GM12878 (cell line): ENCODE measurements around the gene IDH3B. TPM values are rescaled to one million over a fixed set of nuclear protein-coding genes. Genes with fewer than 3 reads are reported as not detected.

ENCODE experiments used
- ATAC-seq: fragments of 200-7000 bp; cut with Tn5 transposase; 3 replicates; pipeline ENCODE4 v1.9.1; 2020; ENCODE audit warnings: mild to moderate bottlenecking, moderate library complexity
- BruUV-seq: library from RNA; stranded (reverse); fragments of 400-500 nt; replicated peaks from 2 replicates; lab custom pipeline; 2021; lab: Mats Ljungman, UMichigan
- CTCF ChIA-PET: fragments of 300-600 bp; sonication (Branson Sonifier 250); formaldehyde crosslinking; extraction: SDS; loops from one replicate; lab custom pipeline; 2021; ENCODE audit warnings: inconsistent platforms; lab: Yijun Ruan, JAX
- POLR2A ChIA-PET: fragments of 350-600 bp; formaldehyde crosslinking; extraction: SDS; loops from one replicate; lab custom pipeline; 2021; ENCODE audit warnings: inconsistent platforms; lab: Charles Lee
- RAD21 ChIA-PET: fragments of 300-600 bp; sonication (Branson Sonifier 250); formaldehyde crosslinking; loops from one replicate; lab custom pipeline; 2023; ENCODE audit warnings: antibody characterized with exemption; ENCODE audit not compliant: unreplicated experiment; lab: Charles Lee
- SMC1A ChIA-PET: fragments of 300-600 bp; sonication (Branson Sonifier 250); formaldehyde crosslinking; loops from one replicate; lab custom pipeline; 2023; ENCODE audit not compliant: unreplicated experiment, uncharacterized antibody; lab: Charles Lee
- DNase-seq: peaks from one replicate; pipeline ENCODE4 v3.0.0-alpha.2; 2011; ENCODE audit warnings: low read depth, low spot score
- FAIRE-seq: peaks from 3 replicates; lab custom pipeline; 2011; peaks lifted over from hg19 to GRCh38; lab: Jason Lieb, UNC
- H2AFZ ChIP-seq: 2 replicates; pipeline ENCODE4 v1.6.0; 2011; ENCODE audit warnings: low read depth, low read length, control low read depth; ENCODE audit not compliant: control insufficient read depth
- H3K27ac ChIP-seq: 2 replicates; pipeline ENCODE4 v1.5.1; 2011; ENCODE audit warnings: control low read depth; ENCODE audit not compliant: control insufficient read depth, insufficient read depth
- H3K27me3 ChIP-seq, 2 experiments: replicated peaks in 1 of 2; 2 replicates each; pipeline versions ENCODE4 v1.6.0 to v1.6.1; 2011; ENCODE audit warnings: low read length in 1 of 2; ENCODE audit not compliant: control insufficient read depth in 2 of 2, insufficient read depth in 2 of 2
- H3K36me3 ChIP-seq, 2 experiments: 2 replicates each; pipeline ENCODE4 v1.5.1; 2011; ENCODE audit warnings: low read length in 1 of 2; ENCODE audit not compliant: control insufficient read depth in 2 of 2, insufficient read depth in 2 of 2
- H3K4me1 ChIP-seq: 2 replicates; pipeline ENCODE4 v1.6.1; 2011; ENCODE audit warnings: mild to moderate bottlenecking, low read length, moderate library complexity, mixed read lengths; ENCODE audit not compliant: control insufficient read depth, insufficient read depth
- H3K4me2 ChIP-seq: 2 replicates; pipeline ENCODE4 v1.6.0; 2011; ENCODE audit warnings: control low read depth; ENCODE audit not compliant: control insufficient read depth, insufficient read depth
- H3K4me3 ChIP-seq: fragments of 200-600 bp; sonication (generic); 2 replicates; pipeline ENCODE4 v1.5.1; 2016
- H3K79me2 ChIP-seq: 2 replicates; pipeline ENCODE4 v1.6.0; 2011; ENCODE audit warnings: low read length; ENCODE audit not compliant: control insufficient read depth, insufficient read depth
- H3K9ac ChIP-seq: 2 replicates; pipeline ENCODE4 v1.8.0; 2011; ENCODE audit warnings: low read length, control low read depth, mixed read lengths; ENCODE audit not compliant: control insufficient read depth, insufficient read depth
- H3K9me3 ChIP-seq: replicated peaks from 3 replicates; pipeline ENCODE4 v1.5.1; 2011; ENCODE audit warnings: mild to moderate bottlenecking, low read length; ENCODE audit not compliant: control insufficient read depth, insufficient read depth
- H4K20me1 ChIP-seq: 2 replicates; pipeline ENCODE4 v1.6.0; 2011; ENCODE audit not compliant: control insufficient read depth, insufficient read depth
- DPF2 ChIP-seq: fragments of 450-650 bp; IDR thresholded peaks from 2 replicates; pipeline ENCODE4 v1.6.1; 2017; ENCODE audit warnings: mild to moderate bottlenecking
- EED ChIP-seq: sonication (generic); IDR thresholded peaks from 2 replicates; pipeline ENCODE4 v1.6.1; 2016; ENCODE audit warnings: antibody characterized with exemption, low read depth
- FOXM1 ChIP-seq: IDR thresholded peaks from 2 replicates; pipeline ENCODE4 v1.6.1; 2012; ENCODE audit warnings: low read depth, mild to moderate bottlenecking, inconsistent platforms, low read length, moderate library complexity
- GABPA ChIP-seq: IDR thresholded peaks from 2 replicates; pipeline ENCODE4 v1.6.1; 2014; ENCODE audit warnings: antibody characterized with exemption, low read depth, mild to moderate bottlenecking, inconsistent platforms
- LARP7 ChIP-seq: fragments of 450-650 bp; IDR thresholded peaks from 2 replicates; pipeline ENCODE4 v1.6.1; 2017; ENCODE audit warnings: mild to moderate bottlenecking
- NKRF ChIP-seq: fragments of 450-650 bp; conservative IDR thresholded peaks from 2 replicates; pipeline ENCODE4 v1.6.1; 2017; ENCODE audit warnings: mild to moderate bottlenecking, moderate library complexity
- PML ChIP-seq: IDR thresholded peaks from 2 replicates; pipeline ENCODE4 v1.6.1; 2012; ENCODE audit warnings: low read length, inconsistent platforms
- RAD21 ChIP-seq: IDR thresholded peaks from 2 replicates; pipeline ENCODE4 v1.6.1; 2011; ENCODE audit warnings: mild to moderate bottlenecking, low read depth, low read length, moderate library complexity; ENCODE audit not compliant: insufficient read depth
- RFX5 ChIP-seq: IDR thresholded peaks from 2 replicates; pipeline ENCODE4 v1.6.1; 2011; ENCODE audit warnings: low read depth, low read length, improper control_type of control experiment
- SKIL ChIP-seq: fragments of 450-650 bp; IDR thresholded peaks from 2 replicates; pipeline ENCODE4 v1.6.1; 2017; ENCODE audit warnings: mild to moderate bottlenecking, low read depth, inconsistent platforms; ENCODE audit not compliant: poor library complexity, severe bottlenecking
- SUPT20H ChIP-seq: IDR thresholded peaks from 2 replicates; pipeline ENCODE4 v1.6.1; 2011; ENCODE audit warnings: low read depth, mild to moderate bottlenecking, low read length, moderate library complexity, borderline replicate concordance; ENCODE audit not compliant: control insufficient read depth
- WGBS: methylation state at CpG from one replicate; pipeline ENCODE4 v1.1.6; 2016; ENCODE audit warnings: low lambda C conversion rate; ENCODE audit not compliant: insufficient replicate concordance, insufficient coverage; ENCODE audit errors: missing lambda C conversion rate; 5-methylcytosine and 5-hydroxymethylcytosine counted together
- in situ Hi-C: fragments of 300-500 bp; cut with MboI; formaldehyde crosslinking; loops from 9 replicates; pipeline ENCODE4 v1.14.3; 2018; ENCODE audit warnings: mixed read lengths
- intact Hi-C: fragments of 100-400 bp; cut with micrococcal nuclease; formaldehyde crosslinking; loops from one replicate; pipeline ENCODE4 v1.14.2; 2022; ENCODE audit not compliant: unreplicated experiment
- polyA plus RNA-seq, 11 experiments: library from polyadenylated mRNA; depleted of rRNA in 4 of 11; unstranded in 6 of 11; stranded (reverse) in 5 of 11; fragments of >200 nt; fragmentation: Nextera tagmentation in 4 of 11; fragmentation: Illumina TruSeq in 1 of 11; extraction: Ambion mirVana in 4 of 11; extraction: Trizol in 1 of 11; gene quantifications; 1 replicate in 1 of 11; 2 replicates in 10 of 11; pipeline versions ENCODE4 v1.2.1 to v1.2.3, GENCODE V29; 2011 to 2016; ENCODE audit warnings: inconsistent platforms in 2 of 11, missing spikeins in 2 of 11, low read depth in 1 of 11
- total RNA-seq, 4 experiments: library from RNA; depleted of rRNA in 3 of 4; stranded (reverse); fragments of >200 nt in 3 of 4; fragmentation: Illumina TruSeq in 1 of 4; extraction: Trizol in 1 of 4; gene quantifications; 2 replicates each; pipeline versions ENCODE4 v1.2.1 to v1.2.3, GENCODE V29; 2013 to 2021
- TF ChIP-seq, protein P1 (sequence below): fragments of 450-650 bp; IDR thresholded peaks from 2 replicates; pipeline ENCODE4 v1.6.1; 2014; ENCODE audit warnings: mild to moderate bottlenecking

Gene IDH3B
- total and polyA plus RNA-seq, 10 of the 15 experiments (the other 5 are each of a cell fraction or from before 2014, with no cell fraction given), result 65.3 to 177 (median 121) TPM

DNA sequence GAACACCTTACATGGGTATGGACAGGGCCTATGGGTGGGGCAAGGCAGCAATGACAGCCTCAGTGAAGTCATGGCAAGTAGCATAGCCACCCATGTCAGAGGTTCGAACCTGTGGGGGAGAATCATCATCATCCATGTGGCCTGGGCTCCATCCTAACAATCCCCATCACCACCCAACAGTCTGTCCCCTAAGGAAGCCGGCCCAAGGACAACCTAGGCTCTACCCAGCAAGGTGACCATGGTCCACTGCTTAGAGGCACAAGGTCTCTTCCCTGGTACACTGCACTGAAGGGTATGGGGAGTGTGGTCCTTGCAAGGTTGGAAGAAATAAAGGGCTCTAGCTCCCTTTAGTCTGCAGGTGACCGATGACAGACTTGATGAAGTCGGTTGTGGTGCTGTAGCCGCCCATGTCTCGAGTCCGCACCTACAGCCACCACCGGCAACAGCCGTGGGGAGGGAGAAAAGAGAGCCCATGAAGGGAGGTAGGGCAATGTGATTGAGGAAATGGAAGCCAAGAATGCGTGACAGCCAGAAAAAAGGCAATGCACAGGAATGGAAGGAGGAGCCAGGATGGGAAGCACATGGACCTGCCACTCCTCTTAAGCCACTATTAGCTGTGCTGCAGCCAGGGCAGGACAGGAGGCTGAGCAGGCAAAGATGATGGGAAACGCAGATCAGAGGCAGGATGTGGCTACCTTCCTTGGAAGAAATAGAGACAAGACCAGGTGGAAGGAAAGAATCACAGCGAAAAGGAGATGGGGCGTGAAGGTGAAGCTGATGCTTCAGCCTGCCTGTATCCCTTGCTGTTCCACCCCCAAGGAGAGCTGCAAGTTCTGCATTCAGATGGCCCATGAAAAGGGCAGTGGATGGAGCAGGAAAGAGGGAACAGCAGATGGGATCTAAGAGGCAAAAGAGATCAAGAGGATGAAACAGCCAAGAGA, 5.3 kb downstream of the IDH3B start (continued):
- TF ChIP-seq RAD21 (no peak), RFX5 (no peak)

DNA sequence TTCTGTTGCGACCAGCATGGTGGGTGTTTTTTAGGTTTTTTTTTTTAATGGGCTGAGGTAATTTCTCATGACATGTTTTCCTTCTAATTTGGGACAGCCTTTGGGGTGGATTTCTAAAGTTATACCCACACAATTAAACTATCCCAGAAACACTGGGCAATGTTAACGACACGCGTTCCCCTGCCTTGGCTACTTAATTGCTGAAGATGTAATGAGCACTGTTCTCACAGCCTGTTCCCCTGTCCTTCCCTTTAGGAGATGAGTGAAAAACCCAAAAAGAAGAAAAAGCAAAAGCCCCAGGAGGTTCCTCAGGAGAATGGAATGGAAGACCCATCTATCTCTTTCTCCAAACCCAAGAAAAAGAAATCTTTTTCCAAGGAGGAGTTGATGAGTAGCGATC, 6.3 kb downstream of the IDH3B start:
- no peak overlapping the region for H2AFZ ChIP-seq
- no TSS peak for BruUV-seq
- no peaks in the 10 kb centered on the region for H3K9me3 ChIP-seq
- no peak overlapping the region for H3K9ac ChIP-seq
- ChIA-PET SMC1A (no interaction called here), CTCF (interaction anchor here (1.5 kb wide), 1 partner anchor 10 kb away, joined by 7 read pairs; no protein-coding TSS in a partner anchor), RAD21 (no interaction called here), POLR2A (no interaction called here)
- DNase-seq (no peak), FAIRE-seq (no peak), ATAC-seq (no peak)
- H3K27ac ChIP-seq, result no peak overlapping the region
- in situ Hi-C loops (no loop called here), intact Hi-C loops (no loop called here)
- no peak overlapping the region for H3K4me3 ChIP-seq
- H3K4me2 ChIP-seq, result no peak overlapping the region
- H3K27me3 ChIP-seq, result no peaks in the 10 kb centered on the region
- TF ChIP-seq SKIL (no peak), NKRF (no peak), GABPA (no peak), LARP7 (no peak), DPF2 (no peak), EED (no peak), SUPT20H (no peak), PML (no peak), FOXM1 (no peak)
- TF ChIP-seq, protein P1, sequence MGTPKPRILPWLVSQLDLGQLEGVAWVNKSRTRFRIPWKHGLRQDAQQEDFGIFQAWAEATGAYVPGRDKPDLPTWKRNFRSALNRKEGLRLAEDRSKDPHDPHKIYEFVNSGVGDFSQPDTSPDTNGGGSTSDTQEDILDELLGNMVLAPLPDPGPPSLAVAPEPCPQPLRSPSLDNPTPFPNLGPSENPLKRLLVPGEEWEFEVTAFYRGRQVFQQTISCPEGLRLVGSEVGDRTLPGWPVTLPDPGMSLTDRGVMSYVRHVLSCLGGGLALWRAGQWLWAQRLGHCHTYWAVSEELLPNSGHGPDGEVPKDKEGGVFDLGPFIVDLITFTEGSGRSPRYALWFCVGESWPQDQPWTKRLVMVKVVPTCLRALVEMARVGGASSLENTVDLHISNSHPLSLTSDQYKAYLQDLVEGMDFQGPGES, result no peak
- peaks cover 17% of the 10 kb centered on the region for H4K20me1 ChIP-seq
- peaks cover 38% of the 10 kb centered on the region for H3K79me2 ChIP-seq
- 76% methylated on average over 5 of the region's 5 CpGs for WGBS
- peaks cover 13% of the 10 kb centered on the region for H3K4me1 ChIP-seq
- peaks cover 29 to 47% of the 10 kb centered on the region in 2 experiments for H3K36me3 ChIP-seq
